Measurements from ENCODE around the gene ODAPH.
"Not testable (repeated sequence)": the region's sequence is repeated elsewhere in the genome, so short reads cannot be mapped to it uniquely, and the experiment has no call there.

GRCh38 chr4:75544220-75544619, 11.6 kb upstream of the ODAPH start:
- not testable (repeated sequence) for TF ChIP-seq CTCF (conservative IDR thresholded peaks at IDR 0.05 in 1 of 2, IDR thresholded peaks at IDR 0.05 in 1 of 2; ENCODE audit: low read depth in 1 of 2, low read length in 2 of 2); EZH2 (IDR thresholded peaks at IDR 0.05; ENCODE audit: low read length, missing control alignments)
